GM12878 (cell line): ENCODE results near the gene PRLH. TPM values are rescaled to one million over a fixed set of nuclear protein-coding genes. Genes with fewer than 3 reads are reported as not detected.

Experiments used
- ATAC-seq: fragments of 200-7000 bp; cut with Tn5 transposase; 3 replicates; pipeline ENCODE4 v1.9.1; 2020; ENCODE audit warnings: mild to moderate bottlenecking, moderate library complexity
- BruUV-seq: library from RNA; stranded (reverse); fragments of 400-500 nt; replicated peaks from 2 replicates; lab custom pipeline; 2021; lab: Mats Ljungman, UMichigan
- CTCF ChIA-PET: fragments of 300-600 bp; sonication (Branson Sonifier 250); formaldehyde crosslinking; extraction: SDS; loops from one replicate; lab custom pipeline; 2021; ENCODE audit warnings: inconsistent platforms; lab: Yijun Ruan, JAX
- POLR2A ChIA-PET: fragments of 350-600 bp; formaldehyde crosslinking; extraction: SDS; loops from one replicate; lab custom pipeline; 2021; ENCODE audit warnings: inconsistent platforms; lab: Charles Lee
- RAD21 ChIA-PET: fragments of 300-600 bp; sonication (Branson Sonifier 250); formaldehyde crosslinking; loops from one replicate; lab custom pipeline; 2023; ENCODE audit warnings: antibody characterized with exemption; ENCODE audit not compliant: unreplicated experiment; lab: Charles Lee
- SMC1A ChIA-PET: fragments of 300-600 bp; sonication (Branson Sonifier 250); formaldehyde crosslinking; loops from one replicate; lab custom pipeline; 2023; ENCODE audit not compliant: unreplicated experiment, uncharacterized antibody; lab: Charles Lee
- DNase-seq: peaks from one replicate; pipeline ENCODE4 v3.0.0-alpha.2; 2011; ENCODE audit warnings: low read depth, low spot score
- FAIRE-seq: peaks from 3 replicates; lab custom pipeline; 2011; peaks lifted over from hg19 to GRCh38; lab: Jason Lieb, UNC
- H2AFZ ChIP-seq: 2 replicates; pipeline ENCODE4 v1.6.0; 2011; ENCODE audit warnings: low read depth, low read length, control low read depth; ENCODE audit not compliant: control insufficient read depth
- H3K27ac ChIP-seq: 2 replicates; pipeline ENCODE4 v1.5.1; 2011; ENCODE audit warnings: control low read depth; ENCODE audit not compliant: control insufficient read depth, insufficient read depth
- H3K27me3 ChIP-seq, 2 experiments: replicated peaks in 1 of 2; 2 replicates each; pipeline versions ENCODE4 v1.6.0 to v1.6.1; 2011; ENCODE audit warnings: low read length in 1 of 2; ENCODE audit not compliant: control insufficient read depth in 2 of 2, insufficient read depth in 2 of 2
- H3K36me3 ChIP-seq, 2 experiments: 2 replicates each; pipeline ENCODE4 v1.5.1; 2011; ENCODE audit warnings: low read length in 1 of 2; ENCODE audit not compliant: control insufficient read depth in 2 of 2, insufficient read depth in 2 of 2
- H3K4me1 ChIP-seq: 2 replicates; pipeline ENCODE4 v1.6.1; 2011; ENCODE audit warnings: mild to moderate bottlenecking, low read length, moderate library complexity, mixed read lengths; ENCODE audit not compliant: control insufficient read depth, insufficient read depth
- H3K4me2 ChIP-seq: 2 replicates; pipeline ENCODE4 v1.6.0; 2011; ENCODE audit warnings: control low read depth; ENCODE audit not compliant: control insufficient read depth, insufficient read depth
- H3K4me3 ChIP-seq: fragments of 200-600 bp; sonication (generic); 2 replicates; pipeline ENCODE4 v1.5.1; 2016
- H3K79me2 ChIP-seq: 2 replicates; pipeline ENCODE4 v1.6.0; 2011; ENCODE audit warnings: low read length; ENCODE audit not compliant: control insufficient read depth, insufficient read depth
- H3K9ac ChIP-seq: 2 replicates; pipeline ENCODE4 v1.8.0; 2011; ENCODE audit warnings: low read length, control low read depth, mixed read lengths; ENCODE audit not compliant: control insufficient read depth, insufficient read depth
- H3K9me3 ChIP-seq: replicated peaks from 3 replicates; pipeline ENCODE4 v1.5.1; 2011; ENCODE audit warnings: mild to moderate bottlenecking, low read length; ENCODE audit not compliant: control insufficient read depth, insufficient read depth
- H4K20me1 ChIP-seq: 2 replicates; pipeline ENCODE4 v1.6.0; 2011; ENCODE audit not compliant: control insufficient read depth, insufficient read depth
- PML ChIP-seq: IDR thresholded peaks from 2 replicates; pipeline ENCODE4 v1.6.1; 2012; ENCODE audit warnings: low read length, inconsistent platforms
- POLR2AphosphoS5 ChIP-seq: IDR thresholded peaks from 2 replicates; pipeline ENCODE4 v1.6.1; 2011; ENCODE audit warnings: mild to moderate bottlenecking, low read length, inconsistent platforms
- RAD21 ChIP-seq: IDR thresholded peaks from 2 replicates; pipeline ENCODE4 v1.6.1; 2011; ENCODE audit warnings: mild to moderate bottlenecking, low read depth, low read length, moderate library complexity; ENCODE audit not compliant: insufficient read depth
- SIX5 ChIP-seq: IDR thresholded peaks from 2 replicates; pipeline ENCODE4 v1.6.1; 2011; ENCODE audit warnings: mild to moderate bottlenecking, low read depth, low read length, moderate library complexity; ENCODE audit not compliant: severe bottlenecking
- WGBS: methylation state at CpG from one replicate; pipeline ENCODE4 v1.1.6; 2016; ENCODE audit warnings: low lambda C conversion rate; ENCODE audit not compliant: insufficient replicate concordance, insufficient coverage; ENCODE audit errors: missing lambda C conversion rate; 5-methylcytosine and 5-hydroxymethylcytosine counted together
- in situ Hi-C: fragments of 300-500 bp; cut with MboI; formaldehyde crosslinking; loops from 9 replicates; pipeline ENCODE4 v1.14.3; 2018; ENCODE audit warnings: mixed read lengths
- intact Hi-C: fragments of 100-400 bp; cut with micrococcal nuclease; formaldehyde crosslinking; loops from one replicate; pipeline ENCODE4 v1.14.2; 2022; ENCODE audit not compliant: unreplicated experiment
- polyA plus RNA-seq, 11 experiments: library from polyadenylated mRNA; depleted of rRNA in 4 of 11; unstranded in 6 of 11; stranded (reverse) in 5 of 11; fragments of >200 nt; fragmentation: Nextera tagmentation in 4 of 11; fragmentation: Illumina TruSeq in 1 of 11; extraction: Ambion mirVana in 4 of 11; extraction: Trizol in 1 of 11; gene quantifications; 1 replicate in 1 of 11; 2 replicates in 10 of 11; pipeline versions ENCODE4 v1.2.1 to v1.2.3, GENCODE V29; 2011 to 2016; ENCODE audit warnings: inconsistent platforms in 2 of 11, missing spikeins in 2 of 11, low read depth in 1 of 11
- total RNA-seq, 4 experiments: library from RNA; depleted of rRNA in 3 of 4; stranded (reverse); fragments of >200 nt in 3 of 4; fragmentation: Illumina TruSeq in 1 of 4; extraction: Trizol in 1 of 4; gene quantifications; 2 replicates each; pipeline versions ENCODE4 v1.2.1 to v1.2.3, GENCODE V29; 2013 to 2021
- TF ChIP-seq, protein P1 (sequence below): fragments of 450-650 bp; IDR thresholded peaks from 2 replicates; pipeline ENCODE4 v1.6.1; 2016; ENCODE audit warnings: mild to moderate bottlenecking

Gene PRLH
- total and polyA plus RNA-seq, 10 of the 15 experiments (the other 5 are each of a cell fraction or from before 2014, with no cell fraction given) = not detected

DNA sequence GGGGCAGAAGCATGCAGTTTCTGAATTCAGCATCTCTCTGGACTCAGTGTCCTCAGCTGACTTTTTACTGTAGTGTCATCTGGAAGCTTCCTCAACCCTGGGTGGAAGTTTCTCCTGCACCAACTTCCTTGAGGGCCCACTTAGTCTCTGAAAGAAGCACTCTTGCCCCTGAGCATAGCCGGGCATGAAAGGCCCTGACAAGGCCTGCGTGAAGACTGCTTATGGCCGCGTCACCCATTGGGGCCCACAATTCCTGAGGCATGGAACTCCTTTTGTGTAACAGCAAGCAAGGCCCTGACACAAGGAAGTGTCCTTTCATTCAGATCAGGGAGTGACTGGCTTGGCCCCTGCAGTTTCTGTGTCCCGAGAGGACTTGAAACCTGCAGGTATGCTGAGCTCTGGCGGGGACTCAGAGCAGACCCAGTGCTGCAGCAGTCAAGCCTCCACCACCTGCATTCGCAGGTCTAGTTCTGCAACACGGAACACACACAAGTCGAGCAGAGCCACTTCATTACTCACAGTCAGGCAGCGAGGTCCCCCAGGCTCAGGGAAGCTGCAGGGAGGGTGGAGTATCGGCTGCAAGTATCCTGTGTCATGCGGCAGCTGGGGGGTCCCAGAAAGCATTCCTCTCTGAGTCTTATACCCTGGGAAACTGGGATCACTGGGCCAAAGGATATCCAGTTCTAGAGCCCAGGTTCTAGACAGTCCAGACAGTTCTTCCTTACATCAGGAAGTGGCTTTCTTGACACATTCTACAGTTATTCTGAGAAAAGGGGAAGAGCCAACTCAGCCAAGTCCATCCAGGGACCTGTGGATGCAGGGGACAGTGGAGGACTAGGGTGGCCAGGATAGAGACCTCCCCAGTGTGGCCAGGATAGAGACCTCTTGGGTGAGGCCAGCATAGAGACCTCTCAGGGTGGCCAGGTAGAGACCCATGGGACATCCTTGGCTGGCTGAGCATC lies 35.6 kb upstream of the PRLH start:
- 93% methylated on average over 12 of the region's 12 CpGs for WGBS
- no peak for ATAC-seq

More for the DNA sequence above, 35.6 kb upstream of the PRLH start:
- DNase-seq (no peak), FAIRE-seq (no peak)
- Histone ChIP-seq H3K4me1 (peaks cover 21% of the 10 kb centered on the region), H3K4me2 (no peak overlapping the region), H3K4me3 (no peak overlapping the region), H2AFZ (no peak overlapping the region), H3K9ac (no peak overlapping the region), H3K27ac (no peak overlapping the region), H3K79me2 (no peaks in the 10 kb centered on the region), H3K36me3 (no peaks in the 10 kb centered on the region), H3K9me3 (no peaks in the 10 kb centered on the region; the same call in 2 of the 3 replicates), H3K27me3 (no peaks in the 10 kb centered on the region), H4K20me1 (no peaks in the 10 kb centered on the region)
- TF ChIP-seq POLR2AphosphoS5 (no peak), PML (no peak), SIX5 (no peak), RAD21 (no peak)
- TF ChIP-seq, protein P1, sequence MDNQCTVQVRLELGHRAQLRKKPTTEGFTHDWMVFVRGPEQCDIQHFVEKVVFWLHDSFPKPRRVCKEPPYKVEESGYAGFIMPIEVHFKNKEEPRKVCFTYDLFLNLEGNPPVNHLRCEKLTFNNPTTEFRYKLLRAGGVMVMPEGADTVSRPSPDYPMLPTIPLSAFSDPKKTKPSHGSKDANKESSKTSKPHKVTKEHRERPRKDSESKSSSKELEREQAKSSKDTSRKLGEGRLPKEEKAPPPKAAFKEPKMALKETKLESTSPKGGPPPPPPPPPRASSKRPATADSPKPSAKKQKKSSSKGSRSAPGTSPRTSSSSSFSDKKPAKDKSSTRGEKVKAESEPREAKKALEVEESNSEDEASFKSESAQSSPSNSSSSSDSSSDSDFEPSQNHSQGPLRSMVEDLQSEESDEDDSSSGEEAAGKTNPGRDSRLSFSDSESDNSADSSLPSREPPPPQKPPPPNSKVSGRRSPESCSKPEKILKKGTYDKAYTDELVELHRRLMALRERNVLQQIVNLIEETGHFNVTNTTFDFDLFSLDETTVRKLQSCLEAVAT = no peak
- ChIA-PET RAD21 (interaction anchor here (1.2 to 2.3 kb wide), 3 partner anchors 10 to 26 kb away, joined by 3 to 8 read pairs (median 4); no protein-coding TSS in a partner anchor), SMC1A (interaction anchor here (1.0 to 4.3 kb wide), 3 partner anchors 18 to 32 kb away, joined by 3 to 34 read pairs (median 14); no protein-coding TSS in a partner anchor), CTCF (interaction anchor here (1.1 to 2.2 kb wide), 4 partner anchors 10 to 26 kb away, joined by 3 to 14 read pairs (median 6); no protein-coding TSS in a partner anchor), POLR2A (no interaction called here)
- intact Hi-C loops (no loop called here), in situ Hi-C loops (no loop called here)
- BruUV-seq = no TSS peak
